ENCODE results near the gene ATP6V0D1. TPM values are rescaled to one million over a fixed set of nuclear protein-coding genes. Genes with fewer than 3 reads are reported as not detected.

The ATP6V0D1 gene
- total and polyA plus RNA-seq, 7 donors: 60.2 to 104 (median 85.3) TPM

- DNase-seq: no peak
- H3K4me1 ChIP-seq: peaks cover 22% of the 10 kb centered on the region
- ATAC-seq: no peak
- H3K36me3 ChIP-seq (ENCODE audit: insufficient read depth in 1 of 2, low read depth in 1 of 2): no peaks in the 10 kb centered on the region
- H3K27me3 ChIP-seq (ENCODE audit: insufficient read depth in 3 of 3, low read length in 2 of 3): peaks cover 0 to 4% (median 0%) of the 10 kb centered on the region in 3 donors
- WGBS, 3 donors: 90 to 97% (median 92%) methylated on average over 2 of the region's 2 CpGs
- no peak overlapping the region for H3K4me3 ChIP-seq
- H3K27ac ChIP-seq: no peak overlapping the region
- intact Hi-C loops (cut with DNase I): no loop called here
- no peaks in the 10 kb centered on the region for H3K9me3 ChIP-seq
- TF ChIP-seq CTCF (IDR thresholded peaks at IDR 0.05): no peak
These were observed 92.4 kb downstream of the ATP6V0D1 start for GRCh38 chr16:67388591-67388990.

- H3K4me1 ChIP-seq: peaks cover 18% of the 10 kb centered on the region
- WGBS, 3 donors: 90 to 92% (median 90%) methylated on average over 8 of the region's 8 CpGs
- ATAC-seq: no peak
These were observed 92.8 kb downstream of the ATP6V0D1 start for GRCh38 chr16:67388191-67388590.

More at GRCh38 chr16:67388191-67388590, 92.8 kb downstream of the ATP6V0D1 start:
- DNase-seq: no peak
- no peak overlapping the region for H3K27ac ChIP-seq
- intact Hi-C loops (cut with DNase I): no loop called here
- H3K27me3 ChIP-seq (ENCODE audit: insufficient read depth in 3 of 3, low read length in 2 of 3): peaks cover 0 to 4% (median 0%) of the 10 kb centered on the region in 3 donors
- H3K4me3 ChIP-seq: no peak overlapping the region
- no peaks in the 10 kb centered on the region for H3K36me3 ChIP-seq (ENCODE audit: insufficient read depth in 1 of 2, low read depth in 1 of 2)
- no peaks in the 10 kb centered on the region for H3K9me3 ChIP-seq
- no peak for TF ChIP-seq CTCF (IDR thresholded peaks at IDR 0.05)

Other genes with a start within 250 kb of the ATP6V0D1 start
- gene FHOD1, start 233.7 kb downstream of the ATP6V0D1 start, total RNA-seq: 100 to 1,000 TPM in 3 of 4 donors, 10 to 100 TPM in 1; 61.5 to 154 (median 124) TPM
- gene FHOD1, start 233.7 kb downstream of the ATP6V0D1 start, polyA plus RNA-seq: 10 to 100 TPM; 16.9 to 48.7 (median 27.2) TPM
- gene SLC9A5, start 232.2 kb downstream of the ATP6V0D1 start, total RNA-seq: 1 to 10 TPM in 3 of 4 donors, under 1 TPM in 1; 0.59 to 1.7 (median 1.4) TPM
- gene SLC9A5, start 232.2 kb downstream of the ATP6V0D1 start, polyA plus RNA-seq: 1 to 10 TPM in 1 of 3 donors, under 1 TPM in 2; 0.52 to 1.1 (median 0.91) TPM
- gene PLEKHG4, start 201.6 kb downstream of the ATP6V0D1 start, total RNA-seq: 1 to 10 TPM in 2 of 4 donors, under 1 TPM in 2; 0.28 to 1.9 (median 1.3) TPM
- under 1 TPM; 0.60 to 1.00 (median 0.98) TPM for gene PLEKHG4, start 201.6 kb downstream of the ATP6V0D1 start, polyA plus RNA-seq
- gene KCTD19, start 154.4 kb downstream of the ATP6V0D1 start, total RNA-seq: not detected
- gene KCTD19, start 154.4 kb downstream of the ATP6V0D1 start, polyA plus RNA-seq: under 1 TPM in 1 of 3 donors, not detected in 2; 0.03 TPM
- not detected for gene LRRC36, start 154.3 kb downstream of the ATP6V0D1 start, total RNA-seq
- under 1 TPM; 0.06 to 0.25 (median 0.11) TPM for gene LRRC36, start 154.3 kb downstream of the ATP6V0D1 start, polyA plus RNA-seq
- 10 to 100 TPM; 14.8 to 36.4 (median 25.7) TPM for gene TPPP3, start 87.7 kb downstream of the ATP6V0D1 start, total RNA-seq
- 10 to 100 TPM in 2 of 3 donors, 1 to 10 TPM in 1; 5.3 to 21.4 (median 17.0) TPM for gene TPPP3, start 87.7 kb downstream of the ATP6V0D1 start, polyA plus RNA-seq
- 10 to 100 TPM in 1 of 4 donors, 1 to 10 TPM in 3; 5.8 to 11.0 (median 6.9) TPM for gene ZDHHC1, start 64.7 kb downstream of the ATP6V0D1 start, total RNA-seq
- gene ZDHHC1, start 64.7 kb downstream of the ATP6V0D1 start, polyA plus RNA-seq: 1 to 10 TPM; 1.7 to 5.0 (median 2.9) TPM
- gene HSD11B2, start 50.0 kb downstream of the ATP6V0D1 start, total RNA-seq: under 1 TPM; 0.16 to 0.71 (median 0.39) TPM
- under 1 TPM; 0.11 to 0.35 (median 0.17) TPM for gene HSD11B2, start 50.0 kb downstream of the ATP6V0D1 start, polyA plus RNA-seq
- gene AGRP, start 2.4 kb upstream of the ATP6V0D1 start, total RNA-seq: not detected
- gene AGRP, start 2.4 kb upstream of the ATP6V0D1 start, polyA plus RNA-seq: not detected
- gene RIPOR1, start 47.7 kb upstream of the ATP6V0D1 start, total RNA-seq: 10 to 100 TPM; 34.1 to 58.1 (median 49.5) TPM
- gene RIPOR1, start 47.7 kb upstream of the ATP6V0D1 start, polyA plus RNA-seq: 10 to 100 TPM; 16.5 to 27.4 (median 20.6) TPM
- gene CTCF, start 81.4 kb upstream of the ATP6V0D1 start, total RNA-seq: 10 to 100 TPM; 22.1 to 26.5 (median 26.0) TPM
- gene CTCF, start 81.4 kb upstream of the ATP6V0D1 start, polyA plus RNA-seq: 10 to 100 TPM; 17.7 to 44.7 (median 18.9) TPM
- 1 to 10 TPM in 1 of 4 donors, under 1 TPM in 2, not detected in 1; 0.59 to 1.1 (median 0.63) TPM for gene CARMIL2, start 164.0 kb upstream of the ATP6V0D1 start, total RNA-seq
- under 1 TPM; 0.17 to 0.46 (median 0.30) TPM for gene CARMIL2, start 164.0 kb upstream of the ATP6V0D1 start, polyA plus RNA-seq
- 10 to 100 TPM in 1 of 4 donors, 1 to 10 TPM in 3; 4.9 to 10.2 (median 7.4) TPM for gene ACD, start 179.1 kb upstream of the ATP6V0D1 start, total RNA-seq
- gene ACD, start 179.1 kb upstream of the ATP6V0D1 start, polyA plus RNA-seq: 10 to 100 TPM in 2 of 3 donors, 1 to 10 TPM in 1; 8.9 to 16.7 (median 12.6) TPM
- gene PARD6A, start 179.8 kb upstream of the ATP6V0D1 start, total RNA-seq: 1 to 10 TPM; 4.9 to 6.8 (median 5.9) TPM
- 10 to 100 TPM in 1 of 3 donors, 1 to 10 TPM in 2; 8.0 to 11.0 (median 9.9) TPM for gene PARD6A, start 179.8 kb upstream of the ATP6V0D1 start, polyA plus RNA-seq
- 1 to 10 TPM; 6.5 to 7.6 (median 7.1) TPM for gene ENKD1, start 185.6 kb upstream of the ATP6V0D1 start, total RNA-seq
- gene ENKD1, start 185.6 kb upstream of the ATP6V0D1 start, polyA plus RNA-seq: 10 to 100 TPM; 17.5 to 20.7 (median 19.2) TPM
- 1 to 10 TPM; 5.1 to 7.3 (median 5.9) TPM for gene C16orf86, start 185.7 kb upstream of the ATP6V0D1 start, total RNA-seq
- gene C16orf86, start 185.7 kb upstream of the ATP6V0D1 start, polyA plus RNA-seq: 1 to 10 TPM; 2.6 to 6.5 (median 4.5) TPM
- gene GFOD2, start 238.2 kb upstream of the ATP6V0D1 start, total RNA-seq: 10 to 100 TPM in 1 of 4 donors, 1 to 10 TPM in 3; 8.0 to 11.3 (median 9.0) TPM
- 10 to 100 TPM; 12.2 to 17.3 (median 17.0) TPM for gene GFOD2, start 238.2 kb upstream of the ATP6V0D1 start, polyA plus RNA-seq

Measured in psoas muscle (tissue), 8 donors.